Activated CD4-positive, alpha-beta T cell treated with anti-CD3 and anti-CD28 coated beads, Interleukin-2, amount 50 U/mL, for 48 hours (primary cell): ENCODE data around the gene FCHO1.

Experiments
- DNase-seq, 2 experiments: peaks; one replicate each; pipeline ENCODE4 v3.0.0-alpha.2; 2020

FCHO1 gene

GRCh38 chr19:17832443-17833208 is 81.3 kb downstream of the FCHO1 start:
- DNase-seq: no peak

DNA sequence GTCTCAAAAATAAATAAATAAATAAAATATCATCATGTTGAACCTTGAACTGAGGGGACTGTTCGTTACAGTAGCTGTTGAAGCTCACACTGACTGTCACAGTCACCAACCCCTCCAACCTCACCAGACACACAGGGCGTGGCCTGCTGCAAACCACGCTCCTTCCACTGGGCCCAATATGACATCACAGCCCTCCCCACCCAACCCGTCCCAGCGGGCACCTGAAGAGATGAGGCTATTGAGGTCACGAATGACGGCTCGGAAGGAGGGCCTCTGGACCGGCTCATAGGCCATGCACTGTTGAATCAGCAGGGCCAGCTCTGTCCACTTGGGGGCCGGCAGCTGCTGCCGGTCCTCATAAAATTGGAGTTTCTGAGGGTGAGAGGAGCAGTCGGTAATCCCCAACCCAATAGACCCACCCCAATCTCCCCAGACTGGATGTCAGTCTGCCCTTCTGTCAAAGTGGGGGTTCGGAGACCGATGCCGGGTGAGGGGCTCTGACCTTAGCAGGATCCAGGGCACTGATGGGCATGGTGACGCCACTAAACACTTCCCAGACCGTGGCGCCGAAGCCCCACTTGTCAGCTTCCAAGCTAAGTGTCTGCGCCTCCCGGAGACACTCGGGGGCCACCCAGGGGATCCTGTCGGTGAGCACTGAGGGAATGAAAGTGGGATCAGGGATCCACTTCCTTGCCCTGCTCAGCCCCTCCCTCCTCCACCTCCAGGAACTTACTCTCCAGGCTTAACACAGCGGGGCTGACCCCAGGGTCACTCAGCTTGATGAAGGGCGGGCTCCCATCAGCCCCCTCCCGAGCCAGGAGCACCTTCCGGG is 83.3 kb downstream of the FCHO1 start:
- DNase-seq: no peak

DNA sequence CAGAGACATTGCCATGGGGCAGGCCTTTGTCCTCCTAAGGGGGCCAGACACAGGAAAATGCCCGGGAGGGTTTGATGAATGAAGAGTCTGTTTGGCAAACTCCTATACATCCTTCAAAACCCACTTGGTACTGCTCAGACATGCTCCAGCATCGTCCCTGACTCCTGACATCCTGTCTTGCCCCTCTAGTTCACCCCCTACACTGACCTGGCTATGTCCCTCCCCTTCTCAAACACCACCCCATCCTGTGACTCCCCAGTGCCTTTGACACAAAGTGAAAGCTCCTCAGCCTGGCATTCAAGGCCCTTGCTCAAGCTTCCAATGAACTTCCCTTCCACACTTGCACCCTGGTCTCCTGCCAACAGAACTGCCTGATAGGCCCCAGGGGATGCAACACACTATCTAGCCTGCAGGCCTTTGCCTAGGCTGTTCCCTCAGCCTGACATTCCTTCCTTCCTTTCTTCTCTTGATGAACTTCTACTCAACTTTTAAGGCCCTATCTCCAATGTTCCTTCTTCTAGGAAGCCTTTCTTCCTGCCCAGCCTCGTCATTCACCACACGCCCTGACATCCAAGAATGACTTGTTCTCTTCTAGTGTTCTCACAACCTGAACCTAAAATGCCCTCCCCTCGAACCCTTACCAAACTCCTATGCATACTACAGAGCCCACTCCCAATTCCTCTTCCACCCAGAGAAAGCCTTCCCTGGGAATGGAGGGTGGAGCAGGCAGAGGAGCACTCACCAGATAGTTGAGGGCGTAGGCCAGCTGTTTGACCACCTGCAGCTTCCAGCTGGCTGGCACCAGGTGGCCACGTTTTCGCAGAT is 84.1 kb downstream of the FCHO1 start:
- DNase-seq: no peak

DNA sequence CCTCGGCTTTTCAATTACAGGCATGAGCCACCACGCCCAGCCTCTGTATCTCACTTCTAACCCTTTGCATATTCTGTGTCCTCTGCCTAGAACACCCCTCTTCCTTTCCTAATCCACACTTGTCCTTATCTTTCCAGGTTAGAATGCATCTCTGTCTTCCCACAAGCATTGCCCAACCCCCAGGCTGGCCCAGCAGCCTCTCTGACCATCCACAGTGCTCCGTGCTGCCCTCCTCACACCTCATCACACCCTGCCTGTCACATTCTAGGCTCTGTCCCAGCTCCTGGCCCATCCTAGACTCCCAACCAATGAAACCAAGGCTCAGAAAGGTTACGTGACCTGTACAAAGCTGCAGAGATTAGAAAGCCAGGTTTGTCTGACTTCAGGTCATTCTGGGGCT is 85.3 kb downstream of the FCHO1 start:
- no peak for DNase-seq

DNA sequence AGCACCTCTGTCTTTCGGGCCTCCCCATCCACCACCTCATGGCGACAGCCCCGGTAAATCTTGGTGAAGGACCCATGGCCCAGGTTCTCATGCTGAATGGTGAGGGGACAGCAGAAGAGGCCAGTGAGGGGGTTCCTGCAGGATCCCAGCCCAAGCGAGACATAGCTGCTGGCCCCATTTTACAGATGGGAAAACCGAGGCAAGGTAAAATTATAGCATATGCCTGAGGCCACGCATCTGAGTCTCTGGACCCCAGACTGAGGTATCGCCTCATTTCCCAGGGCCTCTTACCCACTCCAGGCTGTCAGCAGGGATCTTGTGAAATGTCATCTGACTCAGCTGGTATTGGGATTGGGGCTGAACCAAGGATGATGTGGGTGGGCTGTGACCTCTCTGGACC is 86.7 kb downstream of the FCHO1 start:
- DNase-seq: no peak
